ENCODE results near the gene CCDC85C.

- TF ChIP-seq CTCF (IDR thresholded peaks at IDR 0.05 in 8 of 11, conservative IDR thresholded peaks at IDR 0.05 in 3 of 11) (no peak), POLR2A (IDR thresholded peaks at IDR 0.05) (no peak)
Measured at GRCh38 chr14:99534863-99535262, 69.1 kb downstream of the CCDC85C start.

Data from spleen (tissue), 7 donors.